HG02610 (cell line): Measurements from ENCODE around the gene XAGE5.
"Not testable (repeated sequence)": the region's sequence is repeated elsewhere in the genome, so short reads cannot be mapped to it uniquely, and the experiment has no call there.

Experiments used
- ATAC-seq: cut with Tn5 transposase; IDR thresholded peaks from one replicate; pipeline ENCODE4 v1.9.1; 2021; ENCODE audit warnings: mild to moderate bottlenecking, moderate library complexity; ENCODE audit not compliant: unreplicated experiment

XAGE5 gene, protein sequence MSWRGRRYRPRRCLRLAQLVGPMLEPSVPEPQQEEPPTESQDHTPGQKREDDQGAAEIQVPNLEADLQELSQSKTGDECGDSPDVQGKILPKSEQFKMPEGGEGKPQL

DNA sequence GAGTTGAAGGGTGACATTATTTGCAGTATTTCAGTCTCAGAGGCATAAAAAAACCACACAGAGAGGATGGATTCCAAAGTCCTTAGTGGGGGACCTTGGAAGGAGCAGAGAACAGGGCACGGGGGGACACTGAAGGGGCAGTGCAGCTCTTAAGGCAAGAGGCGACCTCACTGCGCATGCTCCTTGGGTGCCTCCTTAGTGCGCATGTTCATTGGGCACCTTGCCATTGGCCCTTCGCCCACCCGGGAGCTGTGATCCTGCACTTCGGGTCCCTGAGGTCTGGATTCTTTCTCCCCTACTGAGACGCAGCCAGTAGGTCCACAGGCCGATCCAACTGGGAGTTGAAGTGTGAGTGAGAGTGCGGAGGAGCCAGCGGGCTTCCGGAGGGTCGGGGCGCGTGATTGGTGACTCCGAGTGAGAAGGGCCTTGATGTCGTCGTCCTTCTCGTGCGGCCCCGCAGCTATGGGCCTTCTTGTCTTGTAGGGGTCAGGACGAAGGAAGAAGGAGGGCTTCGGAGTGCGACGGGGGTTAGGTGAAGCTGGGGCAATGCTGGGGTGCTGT, at the start of gene XAGE5:
TSS of gene XAGE5 (plus strand) at position 223 of the 561 bp plus-strand sequence. CDS start 1,280 bp downstream, outside the sequence.
- no peak for ATAC-seq

DNA sequence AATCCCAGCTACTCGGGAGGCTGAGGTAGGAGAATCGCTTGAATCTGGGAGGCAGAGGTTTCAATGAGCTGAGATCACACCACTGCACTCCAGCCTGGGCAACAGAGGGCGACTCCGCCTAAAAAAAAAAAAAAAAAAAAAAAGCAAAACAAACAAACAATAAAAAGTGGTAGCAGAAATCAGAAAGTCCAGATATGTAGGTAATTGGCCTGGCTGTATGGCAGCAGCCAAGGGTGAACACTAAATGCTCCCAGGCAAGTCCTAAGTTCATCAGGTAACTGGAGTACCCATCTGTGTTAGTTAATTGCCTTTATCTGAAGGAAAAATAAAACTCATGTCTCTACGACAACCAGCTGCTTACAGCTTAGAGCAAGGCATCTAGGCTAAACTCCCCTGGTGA, 45.1 kb upstream of the XAGE5 start:
- ATAC-seq, result not testable (repeated sequence)

DNA sequence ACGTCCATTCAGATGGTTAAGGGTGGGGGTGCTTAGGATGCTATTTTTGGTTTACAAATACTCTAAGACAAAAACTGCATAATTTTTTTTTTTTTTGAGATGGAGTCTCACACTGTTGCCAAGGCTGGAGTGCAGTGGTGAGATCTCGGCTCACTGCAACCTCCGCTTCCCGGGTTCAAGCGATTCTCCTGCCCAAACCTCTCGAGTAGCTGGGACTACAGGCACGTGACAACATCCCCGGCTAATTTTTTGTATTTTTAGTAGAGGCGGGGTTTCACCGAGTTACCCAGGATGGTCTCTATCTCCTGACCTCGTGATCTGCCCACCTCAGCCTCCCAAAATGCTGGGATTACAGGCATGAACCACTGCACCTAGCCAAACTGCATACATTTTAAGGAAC, 37.6 kb upstream of the XAGE5 start:
- not testable (repeated sequence) for ATAC-seq

DNA sequence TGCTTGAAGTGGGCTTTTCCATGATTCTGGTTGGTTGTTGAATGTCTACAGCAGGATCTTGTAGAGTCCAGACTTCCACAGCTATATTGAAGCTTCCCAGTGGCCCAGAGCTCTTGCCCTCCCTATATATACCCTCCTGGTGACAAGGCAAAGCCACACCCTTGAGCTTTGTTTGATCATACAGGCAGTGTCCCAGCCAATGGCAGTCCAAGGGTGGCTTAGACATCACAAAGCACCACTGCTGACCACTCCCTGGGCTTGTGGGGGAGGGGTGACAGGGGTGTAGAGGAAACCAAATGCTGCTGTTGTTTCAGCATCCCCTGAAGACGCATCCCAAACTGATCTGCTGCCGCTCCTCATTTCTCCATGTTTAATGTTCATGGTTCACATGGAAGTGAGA, 13.8 kb upstream of the XAGE5 start, which contains the start of gene SPANXN5:
TSS of gene SPANXN5 (minus strand) at position 101 of the 400 bp plus-strand sequence. CDS start at position 22, 79 bp downstream.
- ATAC-seq, result not testable (repeated sequence)

DNA sequence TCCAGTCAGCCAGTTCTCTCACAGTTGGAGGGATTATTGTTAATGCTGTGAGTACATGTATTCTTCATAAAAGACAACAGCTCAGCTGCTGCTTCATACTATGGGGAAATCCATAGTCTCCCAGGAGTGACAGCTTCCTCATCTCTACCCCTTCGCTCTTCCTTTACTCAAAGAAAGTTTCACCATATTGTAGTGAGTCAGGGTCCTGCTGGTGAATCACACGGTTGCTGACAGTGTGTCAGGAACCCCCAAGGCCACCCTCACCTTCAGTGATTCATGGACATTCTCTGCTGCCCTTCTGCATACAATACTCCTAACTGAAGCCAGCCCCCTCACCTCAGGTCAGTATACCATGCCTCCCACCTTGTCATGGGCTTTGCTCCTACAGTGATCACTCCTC, 6.2 kb upstream of the XAGE5 start:
- ATAC-seq, result not testable (repeated sequence)

DNA sequence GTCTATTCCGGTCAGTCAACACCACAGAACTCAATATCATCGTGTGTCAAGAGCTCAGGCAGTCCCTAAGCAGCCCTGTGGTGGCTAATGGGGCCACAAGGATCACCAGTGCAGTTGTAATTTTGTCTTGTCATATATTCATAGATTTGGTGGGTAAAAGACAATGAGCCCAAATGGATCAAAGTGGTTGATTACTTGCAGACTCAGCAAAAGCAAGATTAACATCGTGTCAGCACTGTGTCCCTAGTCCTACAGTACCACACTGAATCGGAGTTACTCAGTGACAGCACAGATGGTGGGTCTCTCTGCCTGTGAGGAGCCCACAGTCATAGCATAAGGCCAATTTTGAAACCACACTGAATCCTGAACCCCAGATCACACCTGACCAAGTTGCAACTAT, 8.7 kb downstream of the XAGE5 start:
- ATAC-seq, result no peak

DNA sequence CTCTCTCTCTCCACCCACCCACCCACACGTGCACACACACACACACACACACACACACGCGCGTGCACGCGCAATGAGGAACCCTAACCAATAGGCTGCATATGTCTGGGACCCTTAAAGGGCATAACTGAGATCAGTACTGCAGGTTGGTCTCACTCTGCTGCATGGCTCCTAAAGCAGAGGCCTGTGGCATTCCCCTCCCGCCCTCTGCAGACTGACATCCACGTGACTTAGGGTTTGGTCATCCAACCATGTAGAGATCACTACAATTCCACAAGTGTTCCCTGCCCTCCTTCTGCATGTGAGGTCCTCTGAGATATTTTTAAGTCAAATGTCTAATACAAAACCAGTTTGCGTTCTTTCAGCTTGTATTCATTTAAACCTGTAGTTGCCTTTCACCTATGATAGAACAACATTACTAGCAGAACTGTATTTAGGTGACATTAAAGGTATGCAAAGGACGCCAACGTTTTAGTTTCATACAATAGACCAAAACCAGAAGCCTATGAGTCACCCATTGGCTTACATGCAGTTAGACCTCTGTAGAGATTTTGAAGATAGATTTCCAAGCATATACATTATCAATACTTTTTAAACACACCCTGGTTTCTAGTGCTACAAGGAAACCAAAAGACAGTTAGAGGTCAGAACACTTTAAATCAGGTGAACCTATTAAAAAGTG, 10.1 kb downstream of the XAGE5 start:
- ATAC-seq, result no peak

DNA sequence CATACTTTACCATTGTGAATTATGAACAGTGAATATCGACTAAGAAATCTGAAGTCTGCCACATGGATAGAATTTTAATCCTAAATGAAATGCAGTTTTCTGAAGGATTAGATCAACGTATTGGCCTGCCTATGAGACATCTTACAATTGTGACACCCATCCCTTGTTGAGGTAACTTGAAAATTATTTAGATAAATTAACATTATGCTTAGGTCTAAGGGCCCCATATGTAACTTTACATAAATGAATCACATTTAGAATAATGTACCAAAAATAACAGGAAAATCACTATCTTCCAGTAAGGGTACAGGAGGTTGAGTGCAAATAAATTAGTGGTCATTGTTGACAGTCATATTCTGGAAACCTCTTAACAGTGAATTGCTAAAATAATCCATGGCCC, 13.5 kb downstream of the XAGE5 start:
- ATAC-seq, result no peak

DNA sequence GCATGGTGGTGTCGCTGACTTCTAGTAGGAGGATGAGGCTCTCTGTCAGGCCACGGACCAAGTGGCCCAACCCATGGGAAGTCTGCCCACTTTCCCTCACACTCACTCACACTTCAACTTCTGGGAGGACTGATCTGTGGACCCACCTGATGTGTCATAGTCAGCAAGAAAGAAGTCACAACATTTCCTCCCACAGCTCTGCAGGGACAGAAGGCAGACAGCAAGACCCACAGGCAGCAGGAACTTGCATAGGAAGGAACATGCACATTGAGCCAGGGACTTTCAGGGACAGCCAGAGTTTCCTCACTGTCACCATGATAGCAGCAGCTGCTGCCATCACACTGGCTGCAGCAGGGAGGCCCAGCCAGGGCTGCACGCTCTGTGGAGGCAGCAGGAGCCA, 19.5 kb downstream of the XAGE5 start:
- no peak for ATAC-seq

DNA sequence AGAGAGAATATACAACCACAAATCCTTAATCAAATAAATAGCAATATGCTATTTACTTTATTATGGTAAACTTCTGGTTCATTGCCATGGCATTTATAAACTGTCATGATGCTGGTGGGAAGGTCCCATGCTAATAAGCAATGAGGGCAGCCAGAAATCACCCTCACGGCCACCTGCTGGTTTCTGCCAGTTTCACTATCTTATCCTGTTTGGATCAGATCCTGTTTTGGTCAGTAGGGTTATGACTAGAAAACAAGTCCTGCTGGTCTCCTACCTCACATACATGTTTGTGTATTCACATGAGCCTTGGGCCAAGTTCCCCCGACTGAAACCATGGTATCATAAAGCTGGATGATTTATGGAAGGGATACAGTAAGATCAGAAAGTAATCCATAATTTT, 28.1 kb downstream of the XAGE5 start:
- ATAC-seq, result no peak

DNA sequence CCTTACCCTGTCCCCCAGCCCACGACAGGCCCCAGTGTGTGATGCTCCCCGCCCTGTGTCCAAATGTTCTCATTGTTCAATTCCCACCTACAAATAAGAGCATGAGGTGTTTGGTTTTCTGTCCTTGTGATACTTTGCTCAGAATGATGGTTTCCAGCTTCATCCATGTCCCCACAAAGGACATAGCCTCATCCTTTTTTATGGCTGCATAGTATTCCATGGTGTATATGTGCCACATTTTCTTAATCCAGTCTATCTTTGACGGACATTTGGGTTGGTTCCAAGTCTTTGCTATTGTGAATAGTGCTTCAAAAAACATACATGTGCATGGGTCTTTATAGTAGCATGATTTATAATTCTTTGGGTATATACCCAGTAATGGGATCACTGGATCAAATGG, 32.5 kb downstream of the XAGE5 start:
- not testable (repeated sequence) for ATAC-seq

DNA sequence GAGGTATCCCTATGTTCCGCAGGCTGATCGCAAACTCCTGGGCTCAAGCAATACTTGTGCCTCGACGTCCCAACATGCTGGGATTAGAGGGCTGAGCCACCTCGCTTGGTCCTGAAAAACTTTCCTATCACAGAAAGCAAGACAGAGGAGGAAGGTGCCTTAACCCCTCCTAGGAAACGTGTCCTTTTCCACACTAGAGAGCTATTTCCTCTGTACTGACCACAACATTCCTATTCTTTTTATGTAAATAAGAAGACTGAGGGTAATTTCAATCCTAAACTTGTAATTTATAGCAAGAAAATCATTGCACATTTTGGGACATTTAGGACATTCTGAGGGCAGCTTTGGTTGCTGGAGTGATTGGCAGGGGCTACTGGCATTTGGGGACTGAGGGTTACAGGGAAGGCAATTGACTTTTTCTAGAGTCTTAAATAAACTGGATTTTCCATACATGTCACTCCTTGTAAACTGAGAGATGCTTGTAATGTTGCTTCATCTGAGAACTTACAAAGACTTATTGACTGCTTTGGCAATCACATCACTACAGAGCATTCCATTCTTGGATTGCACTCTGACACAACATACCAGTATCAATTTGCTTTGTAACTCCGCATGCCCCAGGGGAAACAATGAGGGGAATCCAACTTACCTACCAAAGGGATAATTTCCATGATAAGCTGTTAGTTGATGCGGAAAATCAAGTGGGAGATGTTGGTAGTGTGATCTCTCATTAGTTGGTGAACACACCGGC, 41.2 kb downstream of the XAGE5 start:
- no peak for ATAC-seq

DNA sequence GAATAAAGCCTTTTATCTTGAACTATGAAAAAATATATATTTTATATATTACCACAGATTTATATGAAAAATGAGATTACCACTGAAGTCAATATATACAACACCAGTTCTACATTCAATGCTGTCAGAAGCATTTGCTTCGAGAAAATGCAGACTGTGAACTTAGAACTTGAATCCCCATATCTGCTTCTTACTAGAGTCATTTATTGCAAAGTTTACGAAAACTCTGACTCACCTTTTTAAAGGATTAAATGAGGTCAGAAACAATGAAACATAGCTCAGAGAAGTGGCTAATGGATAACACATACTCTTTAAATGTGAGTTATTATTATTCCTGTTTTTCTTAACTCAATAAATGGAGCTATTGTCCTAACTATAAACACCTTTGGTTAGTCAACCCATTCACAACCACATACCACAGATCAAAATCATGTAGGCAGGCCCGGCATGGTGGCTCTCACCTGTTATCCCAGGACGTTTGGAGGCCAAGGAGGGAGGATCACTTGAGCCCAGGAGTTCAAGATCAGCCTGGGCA, 46.0 kb downstream of the XAGE5 start:
- ATAC-seq, result not testable (repeated sequence)

DNA sequence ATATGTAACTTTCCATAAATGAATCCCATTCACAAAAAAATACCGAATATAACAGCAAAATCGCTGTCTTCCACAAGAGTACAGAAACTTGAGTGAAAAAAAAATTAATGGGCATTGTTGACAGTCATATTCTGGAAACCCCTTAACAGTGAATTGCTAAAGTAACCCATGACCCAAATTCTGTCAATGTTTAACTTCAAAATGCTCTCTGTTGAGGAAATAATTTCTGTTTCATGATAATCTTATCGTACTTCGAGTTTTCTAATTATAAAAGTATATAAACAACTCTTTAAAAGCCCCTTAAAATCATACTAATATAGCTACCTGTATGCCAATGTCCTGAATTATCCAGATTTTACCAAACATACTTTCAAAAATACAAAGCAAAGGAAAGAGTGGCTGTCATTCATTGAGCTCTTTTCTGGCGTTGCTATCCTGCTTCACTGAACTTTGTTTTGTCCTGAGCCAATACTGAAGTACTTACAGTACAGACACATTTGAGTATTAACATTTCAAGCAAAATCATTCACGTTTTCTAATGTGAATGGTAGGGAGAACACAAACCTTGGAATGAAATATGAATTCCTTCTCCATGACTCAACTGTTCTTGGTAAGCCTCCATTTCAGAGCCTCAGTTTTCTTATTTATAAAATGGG, 54.4 kb downstream of the XAGE5 start:
- no peak for ATAC-seq
